Fibroblast of upper back skin (primary cell): Measurements from ENCODE around the gene PTP4A1.
A peak's percentile ranks its signal among the peaks of the same experiment; 100 is the strongest.
"Not testable (repeated sequence)": the region's sequence is repeated elsewhere in the genome, so short reads cannot be mapped to it uniquely, and the experiment has no call there.

ENCODE experiments used
- DNase-seq: peaks from one replicate; pipeline ENCODE4 v3.0.0-alpha.2; 2013

Gene PTP4A1

GRCh38 chr6:63572044-63572746 is at the start of gene PTP4A1, which contains the start of gene LOC128125822:
TSS of gene PTP4A1 (plus strand) at chr6:63572480. CDS start at chr6:63576881, 4,401 bp downstream.
TSS of gene LOC128125822 (plus strand) at chr6:63572480.
- peak; percentile 98 for DNase-seq

GRCh38 chr6:63522911-63523287 is 49.4 kb upstream of the PTP4A1 start:
- not testable (repeated sequence) for DNase-seq

- DNase-seq = no peak
These were observed 48.6 kb upstream of the PTP4A1 start for GRCh38 chr6:63523630-63524029.

GRCh38 chr6:63525186-63525878 is 46.9 kb upstream of the PTP4A1 start:
- DNase-seq = no peak

GRCh38 chr6:63526931-63527330 is 45.3 kb upstream of the PTP4A1 start:
- DNase-seq = no peak

GRCh38 chr6:63527658-63528514 is 44.4 kb upstream of the PTP4A1 start:
- peak; percentile 100 for DNase-seq

- peak; percentile 47 for DNase-seq
These were observed 42.8 kb upstream of the PTP4A1 start for GRCh38 chr6:63529498-63529897.

GRCh38 chr6:63530182-63530581 is 42.1 kb upstream of the PTP4A1 start:
- DNase-seq = no peak

GRCh38 chr6:63530991-63531390 is 41.3 kb upstream of the PTP4A1 start:
- DNase-seq = no peak

- no peak for DNase-seq
These were observed 39.3 kb upstream of the PTP4A1 start for GRCh38 chr6:63533026-63533425.

- DNase-seq = no peak
These were observed 38.3 kb upstream of the PTP4A1 start for GRCh38 chr6:63533952-63534351.

GRCh38 chr6:63537201-63537958 is 34.9 kb upstream of the PTP4A1 start:
- peak; percentile 66 for DNase-seq

GRCh38 chr6:63537959-63538300 is 34.4 kb upstream of the PTP4A1 start:
- DNase-seq = no peak

- no peak for DNase-seq
These were observed 33.7 kb upstream of the PTP4A1 start for GRCh38 chr6:63538550-63538949.

- DNase-seq = no peak
These were observed 29.3 kb upstream of the PTP4A1 start for GRCh38 chr6:63543001-63543400.

GRCh38 chr6:63543982-63544381 is 28.3 kb upstream of the PTP4A1 start:
- peak; percentile 61 for DNase-seq

GRCh38 chr6:63546236-63546635 is 26.0 kb upstream of the PTP4A1 start:
- no peak for DNase-seq

GRCh38 chr6:63546697-63547096 is 25.6 kb upstream of the PTP4A1 start:
- no peak for DNase-seq

- no peak for DNase-seq
These were observed 23.2 kb upstream of the PTP4A1 start for GRCh38 chr6:63549076-63549475.

- no peak for DNase-seq
These were observed 19.1 kb upstream of the PTP4A1 start for GRCh38 chr6:63553208-63553607.

GRCh38 chr6:63553900-63554299 is 18.4 kb upstream of the PTP4A1 start:
- no peak for DNase-seq

GRCh38 chr6:63554782-63555181 is 17.5 kb upstream of the PTP4A1 start:
- DNase-seq = no peak

GRCh38 chr6:63556369-63556768 is 15.9 kb upstream of the PTP4A1 start:
- no peak for DNase-seq
